GM20431 (cell line): ENCODE measurements around the gene GASK1A.
"Not testable (repeated sequence)": the region's sequence is repeated elsewhere in the genome, so short reads cannot be mapped to it uniquely, and the experiment has no call there.

Source experiments
- in situ Hi-C: fragments of 300-500 bp; cut with MseI, MboI; formaldehyde crosslinking; loops from one replicate; pipeline ENCODE4 v1.15.0; 2020; ENCODE audit warnings: low sequenced_read_pairs; ENCODE audit not compliant: unreplicated experiment

GASK1A gene

DNA sequence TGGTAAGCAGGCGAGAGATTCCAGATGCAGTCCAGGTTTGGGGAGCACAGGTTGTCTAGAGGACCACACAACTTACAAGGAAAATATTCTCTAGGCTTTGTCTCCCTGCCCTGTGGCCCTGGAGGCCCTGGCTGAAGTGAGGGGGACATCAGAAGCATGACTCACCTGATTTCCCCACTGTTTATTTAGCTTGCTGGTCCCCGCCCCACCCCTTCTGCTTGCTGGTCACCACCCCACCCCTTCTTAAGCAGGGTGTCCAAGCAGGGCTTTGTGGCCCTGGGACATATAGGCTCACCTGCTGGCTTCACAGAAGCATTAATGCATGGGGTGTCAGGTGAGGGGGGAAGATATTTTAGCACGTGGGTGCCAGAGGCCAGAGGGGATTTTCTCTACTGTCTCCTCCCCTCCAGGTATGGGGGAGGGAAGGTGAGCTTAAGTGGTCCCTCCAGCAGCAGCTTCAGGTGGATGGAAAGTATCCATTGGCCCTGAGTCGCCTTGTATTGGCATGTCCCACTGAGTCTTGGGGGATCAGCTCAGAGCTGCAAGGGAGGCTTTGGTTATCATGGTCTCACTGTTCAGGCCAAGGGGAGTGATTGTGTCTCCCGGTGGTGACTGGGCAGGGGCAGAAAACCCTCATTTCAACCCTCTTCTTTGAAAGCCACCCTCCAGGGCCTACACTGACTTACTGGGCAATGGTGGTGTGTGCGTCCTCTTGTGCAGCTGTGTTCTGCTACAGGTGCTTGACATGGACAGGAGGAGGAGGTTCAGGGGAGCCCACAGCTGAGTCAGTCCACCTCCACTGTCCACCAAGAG, 49.8 kb downstream of the GASK1A start:
- in situ Hi-C loops = no loop called here

DNA sequence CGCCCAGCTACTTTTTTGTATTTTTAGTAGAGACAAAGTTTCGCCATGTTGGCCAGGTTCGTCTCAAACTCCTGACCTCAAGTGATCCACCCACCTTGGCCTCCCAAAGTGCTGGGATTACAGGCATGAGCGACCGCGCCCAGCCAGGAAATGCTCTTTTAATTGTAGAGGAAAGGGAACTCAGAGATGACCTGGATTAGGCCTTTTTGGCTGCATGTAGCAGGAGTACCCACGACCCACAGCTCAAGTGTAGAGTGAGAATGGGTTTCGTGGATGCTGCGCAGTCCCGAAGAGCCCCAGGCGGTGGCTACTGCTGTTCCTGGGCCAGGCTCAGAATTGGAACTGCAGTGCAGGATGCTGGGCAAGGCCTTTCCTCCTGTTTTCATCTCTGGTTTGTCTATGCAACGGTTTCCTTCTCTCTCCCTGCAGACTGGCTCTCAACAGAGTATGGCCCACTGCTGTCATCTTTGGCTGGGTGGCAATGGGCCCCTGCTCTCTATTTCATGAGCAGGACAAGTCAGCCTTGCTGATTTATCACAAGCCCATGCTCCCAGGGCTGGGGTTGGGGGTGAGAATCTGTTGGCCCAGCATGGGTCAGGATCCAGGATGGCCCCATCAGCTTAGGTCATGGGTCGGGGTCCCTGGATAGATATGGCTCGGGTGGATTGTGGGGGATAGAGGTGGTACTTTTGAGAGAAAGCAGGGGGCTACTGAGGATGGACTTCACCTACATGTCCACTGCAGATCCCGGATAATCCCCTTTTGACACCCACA, 51.2 kb downstream of the GASK1A start:
- in situ Hi-C loops = no loop called here

- in situ Hi-C loops = no loop called here
These were observed 52.4 kb downstream of the GASK1A start for GRCh38 chr3:43031485-43031884.

GRCh38 chr3:43031889-43032545, 52.9 kb downstream of the GASK1A start:
- in situ Hi-C loops = no loop called here

GRCh38 chr3:43032646-43033628, 53.8 kb downstream of the GASK1A start:
- in situ Hi-C loops = no loop called here

DNA sequence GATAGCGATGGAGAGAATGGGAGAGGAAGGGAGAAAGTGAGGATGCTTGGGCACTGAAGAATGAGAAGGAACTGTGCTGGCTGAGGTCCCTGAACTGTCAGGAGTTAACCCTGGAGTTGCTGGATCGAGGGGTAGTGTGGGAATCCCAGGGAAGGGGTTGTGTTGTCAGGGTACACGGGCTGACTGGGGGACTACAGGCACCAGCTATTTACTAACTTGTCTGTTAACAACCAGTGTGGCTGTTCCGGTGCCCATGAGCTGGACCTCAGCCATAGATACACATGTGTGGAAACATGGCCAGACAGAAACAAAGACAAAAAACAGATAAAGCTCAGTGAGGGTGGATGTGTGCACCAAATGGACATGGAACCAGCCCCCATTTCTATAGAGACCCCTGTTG, 55.1 kb downstream of the GASK1A start:
- in situ Hi-C loops = no loop called here

DNA sequence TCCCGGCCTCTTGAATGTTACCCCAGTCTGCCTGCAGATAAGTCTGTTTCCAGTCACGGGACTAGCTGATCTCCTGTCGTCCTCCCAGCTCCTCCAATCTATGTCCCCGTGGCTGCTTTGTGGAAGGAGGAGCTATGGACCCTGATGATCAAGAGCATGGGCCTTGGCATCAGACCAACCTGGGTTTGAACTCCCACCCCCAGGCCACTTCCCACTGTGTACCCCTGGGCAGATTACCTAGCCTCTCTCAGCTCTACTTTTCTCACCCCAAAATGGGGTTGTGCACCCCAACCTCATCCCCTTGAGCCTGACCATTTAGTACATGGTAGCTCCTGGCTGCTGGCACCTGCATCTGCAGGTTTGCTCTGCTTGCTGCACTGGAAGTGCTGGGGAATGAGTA, 55.8 kb downstream of the GASK1A start:
- in situ Hi-C loops = no loop called here

DNA sequence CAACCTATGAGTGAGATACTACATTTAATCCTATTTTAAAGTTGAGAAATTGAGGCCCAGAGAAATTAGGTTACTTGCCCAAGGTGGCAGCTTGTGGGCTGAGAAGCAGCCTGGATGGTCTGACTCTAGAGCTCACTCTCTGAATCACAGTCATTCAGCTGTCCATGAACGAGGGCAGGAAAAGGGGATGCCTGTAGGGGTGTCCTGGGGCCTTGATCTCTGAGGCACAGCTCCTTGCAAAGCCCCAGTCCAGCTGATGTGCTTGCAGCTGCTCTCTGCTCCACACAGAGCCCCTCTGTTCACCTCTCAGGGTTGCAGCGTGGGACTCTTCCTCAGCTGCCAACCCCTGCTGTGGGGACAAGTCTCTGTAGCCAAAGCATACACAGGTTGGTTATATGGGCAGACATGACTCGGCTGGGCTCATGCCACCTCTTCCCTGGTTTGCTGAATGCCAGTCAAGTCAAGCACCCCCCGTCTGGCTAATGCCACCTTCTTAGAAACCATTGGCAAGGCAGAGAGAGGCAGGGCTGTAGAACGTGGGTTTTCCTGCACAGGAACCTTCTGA, 56.8 kb downstream of the GASK1A start:
- in situ Hi-C loops = no loop called here

GRCh38 chr3:43036621-43037423, 57.7 kb downstream of the GASK1A start:
- in situ Hi-C loops = no loop called here

DNA sequence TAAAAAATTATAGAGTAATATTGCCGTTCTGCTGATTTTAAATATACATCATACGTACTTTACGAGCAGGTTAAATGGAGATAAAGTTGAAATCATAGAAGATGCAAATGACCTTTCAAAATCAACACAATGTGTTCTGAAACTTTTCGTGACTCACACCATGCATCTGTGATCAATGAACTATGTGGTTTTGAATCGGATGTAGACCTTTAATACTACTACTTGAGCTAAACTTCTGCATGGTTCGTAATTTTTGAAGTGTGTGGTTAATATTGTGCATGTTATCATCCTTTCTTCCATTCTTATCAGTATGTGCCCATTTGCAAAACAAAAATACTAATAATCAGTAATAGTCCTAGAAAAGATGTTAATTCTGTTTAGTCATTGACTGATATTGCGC, 58.9 kb downstream of the GASK1A start:
- in situ Hi-C loops = no loop called here

GRCh38 chr3:43041517-43041916, 62.4 kb downstream of the GASK1A start:
- in situ Hi-C loops = no loop called here

DNA sequence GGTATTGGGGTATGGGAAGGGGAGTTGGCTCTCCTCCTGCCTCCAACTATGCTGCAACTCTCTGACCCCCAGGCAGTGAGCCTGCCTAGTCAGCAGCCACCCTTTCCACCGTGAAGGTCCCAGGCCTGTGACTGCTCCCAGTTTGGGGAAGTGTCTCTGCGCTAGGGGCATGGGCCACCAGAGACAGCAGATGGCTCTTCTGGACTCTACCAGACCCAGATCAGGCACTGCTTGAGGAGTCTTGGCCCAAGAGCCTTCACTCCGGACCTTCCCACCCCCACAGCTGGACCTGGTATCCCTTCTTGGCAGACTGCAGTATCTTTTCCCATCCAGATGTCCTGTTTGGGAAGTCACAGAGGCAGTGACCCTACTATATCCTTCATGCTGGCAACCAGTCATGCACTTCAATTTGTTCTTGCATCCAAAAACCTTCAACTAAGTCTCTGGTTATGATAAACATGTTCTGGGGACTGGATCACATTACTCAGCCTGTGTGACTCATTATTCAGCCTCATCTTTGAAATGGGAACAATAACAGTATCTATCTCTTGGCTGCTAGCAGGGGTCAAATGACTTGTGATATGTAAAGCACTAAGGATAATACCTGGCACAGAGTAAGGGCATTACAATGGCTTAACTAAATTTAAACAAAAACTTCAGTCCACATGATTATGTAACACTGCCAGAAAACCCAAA, 64.1 kb downstream of the GASK1A start:
- in situ Hi-C loops = no loop called here

DNA sequence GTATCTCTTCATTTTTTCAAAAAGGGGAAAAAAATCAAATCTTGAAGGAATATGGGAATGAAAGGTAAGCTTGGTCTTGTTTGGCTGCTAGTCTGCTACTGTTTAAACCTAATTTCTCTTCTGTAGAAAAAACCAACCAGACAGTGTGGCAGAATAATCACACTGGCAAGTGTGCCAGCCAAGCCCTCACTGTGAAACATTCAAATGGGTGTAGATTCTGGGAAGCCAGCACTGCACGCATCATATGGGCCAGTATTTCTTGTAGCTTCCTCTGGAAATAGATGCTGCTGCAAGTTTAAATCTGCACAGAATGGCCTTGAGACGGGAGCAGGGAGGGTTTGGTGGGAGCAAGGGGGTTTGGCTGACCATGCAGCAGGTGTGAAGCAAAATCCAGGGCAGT, 64.7 kb downstream of the GASK1A start:
- in situ Hi-C loops = no loop called here

- in situ Hi-C loops = not testable (repeated sequence)
These were observed 66.0 kb downstream of the GASK1A start for GRCh38 chr3:43045079-43045478.

- in situ Hi-C loops = no loop called here
These were observed 67.5 kb downstream of the GASK1A start for GRCh38 chr3:43046583-43046982.

DNA sequence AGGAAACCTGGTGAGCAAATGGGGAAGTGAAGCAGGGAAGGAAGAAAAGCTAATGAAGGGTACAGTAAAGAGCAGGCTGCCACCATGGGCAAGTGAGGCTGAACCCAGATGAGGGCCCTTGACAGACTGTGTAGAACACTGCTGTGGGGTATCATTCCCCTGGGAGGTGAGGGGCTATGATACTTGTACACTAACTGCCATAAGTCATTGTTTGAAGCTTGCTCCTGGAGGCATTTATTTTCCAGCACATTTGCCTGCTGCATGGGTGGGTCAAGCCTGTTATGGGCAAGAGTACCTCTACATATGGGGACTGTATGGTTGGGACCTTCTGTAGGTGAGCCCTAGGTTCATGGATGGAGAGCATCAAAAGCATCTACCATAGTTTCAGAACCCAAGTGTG, 69.4 kb downstream of the GASK1A start:
- in situ Hi-C loops = no loop called here

GRCh38 chr3:43053291-43053690, 74.2 kb downstream of the GASK1A start:
- in situ Hi-C loops = no loop called here

DNA sequence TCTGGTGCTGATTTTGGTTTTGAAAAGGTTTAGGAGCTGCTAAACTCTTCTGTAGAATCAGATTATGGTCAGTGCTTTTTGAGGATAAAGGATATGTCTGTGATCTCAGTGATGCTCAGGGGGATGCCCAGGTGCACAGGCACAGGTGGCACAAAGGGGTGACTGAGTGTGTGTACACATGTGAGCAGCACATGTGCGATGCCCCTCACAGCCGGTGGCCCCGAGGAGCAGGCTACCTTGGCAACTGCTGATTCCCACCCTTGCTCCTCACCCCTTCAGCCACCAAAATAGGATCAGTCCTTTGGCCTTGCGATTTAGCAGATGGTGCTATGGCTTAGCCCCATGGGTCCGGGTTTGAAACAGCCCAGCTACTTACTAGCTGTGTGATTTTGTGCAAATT, 75.6 kb downstream of the GASK1A start:
- in situ Hi-C loops = no loop called here
